GM06990 (cell line): ENCODE measurements around the gene CDH12.
"Not testable (repeated sequence)": the region's sequence is repeated elsewhere in the genome, so short reads cannot be mapped to it uniquely, and the experiment has no call there.

Experiments
- DNase-seq: peaks from one replicate; pipeline ENCODE4 v3.0.0-alpha.2; 2011; ENCODE audit not compliant: insufficient read length; ENCODE audit errors: extremely low read depth
- H3K27me3 ChIP-seq: replicated peaks from 2 replicates; pipeline ENCODE4 v1.6.0; 2011; ENCODE audit warnings: low read length; ENCODE audit not compliant: control insufficient read depth, insufficient read depth
- H3K36me3 ChIP-seq: 2 replicates; pipeline ENCODE4 v1.5.1; 2011; ENCODE audit warnings: low read length; ENCODE audit not compliant: control insufficient read depth, insufficient read depth
- H3K4me3 ChIP-seq: replicated peaks from 2 replicates; pipeline ENCODE4 v1.5.1; 2011; ENCODE audit warnings: low read depth, mild to moderate bottlenecking, control low read depth, low read length
- TF ChIP-seq, protein P1 (sequence below): IDR thresholded peaks from 2 replicates; pipeline ENCODE4 v1.5.1; 2011; ENCODE audit warnings: low read length, control low read depth, mild to moderate bottlenecking, inconsistent platforms; ENCODE audit not compliant: insufficient read depth, poor library complexity, severe bottlenecking

Gene CDH12

DNA sequence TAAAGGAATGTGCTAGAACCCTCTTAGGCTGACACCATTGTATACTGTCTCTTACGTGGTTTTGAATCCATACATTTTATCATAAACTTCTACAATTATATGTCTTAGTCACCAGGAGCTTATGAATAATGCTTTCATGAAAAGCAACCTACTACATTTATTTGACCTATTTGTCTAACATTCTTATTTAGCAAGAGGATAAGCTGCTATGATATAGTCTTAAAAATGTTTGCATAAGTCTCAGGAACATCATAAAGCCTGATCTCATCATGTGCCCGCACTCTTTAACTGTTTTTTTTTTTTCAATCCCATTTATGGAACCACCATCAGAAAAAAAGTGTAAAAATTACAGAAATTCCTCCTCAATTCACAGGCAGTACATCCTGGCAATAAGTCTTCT is 59.7 kb downstream of the CDH12 start:
- no peak overlapping the region for H3K4me3 ChIP-seq
- no peaks in the 10 kb centered on the region for H3K36me3 ChIP-seq
- TF ChIP-seq, protein P1, sequence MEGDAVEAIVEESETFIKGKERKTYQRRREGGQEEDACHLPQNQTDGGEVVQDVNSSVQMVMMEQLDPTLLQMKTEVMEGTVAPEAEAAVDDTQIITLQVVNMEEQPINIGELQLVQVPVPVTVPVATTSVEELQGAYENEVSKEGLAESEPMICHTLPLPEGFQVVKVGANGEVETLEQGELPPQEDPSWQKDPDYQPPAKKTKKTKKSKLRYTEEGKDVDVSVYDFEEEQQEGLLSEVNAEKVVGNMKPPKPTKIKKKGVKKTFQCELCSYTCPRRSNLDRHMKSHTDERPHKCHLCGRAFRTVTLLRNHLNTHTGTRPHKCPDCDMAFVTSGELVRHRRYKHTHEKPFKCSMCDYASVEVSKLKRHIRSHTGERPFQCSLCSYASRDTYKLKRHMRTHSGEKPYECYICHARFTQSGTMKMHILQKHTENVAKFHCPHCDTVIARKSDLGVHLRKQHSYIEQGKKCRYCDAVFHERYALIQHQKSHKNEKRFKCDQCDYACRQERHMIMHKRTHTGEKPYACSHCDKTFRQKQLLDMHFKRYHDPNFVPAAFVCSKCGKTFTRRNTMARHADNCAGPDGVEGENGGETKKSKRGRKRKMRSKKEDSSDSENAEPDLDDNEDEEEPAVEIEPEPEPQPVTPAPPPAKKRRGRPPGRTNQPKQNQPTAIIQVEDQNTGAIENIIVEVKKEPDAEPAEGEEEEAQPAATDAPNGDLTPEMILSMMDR = no peak
- DNase-seq = no peak
- H3K27me3 ChIP-seq = no peaks in the 10 kb centered on the region

DNA sequence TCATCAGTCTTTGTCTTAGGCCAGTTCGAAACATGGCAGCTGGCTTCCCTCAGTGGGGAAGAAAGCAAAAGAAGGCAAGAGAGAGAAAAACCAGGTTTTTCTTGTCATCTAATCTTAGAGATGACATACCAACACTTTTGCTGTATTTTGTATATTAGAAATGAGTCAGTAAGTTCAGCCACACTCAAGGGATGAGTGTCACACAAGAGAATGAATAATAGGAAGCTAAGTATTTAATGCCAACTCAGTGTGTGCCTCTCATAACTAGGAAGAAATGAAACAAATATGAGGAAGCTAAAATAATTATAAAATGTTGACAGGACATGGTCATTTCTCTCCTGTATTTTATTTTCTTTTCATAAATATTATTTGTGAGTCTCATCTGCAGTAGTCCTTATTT is 65.3 kb downstream of the CDH12 start:
- H3K27me3 ChIP-seq = no peaks in the 10 kb centered on the region
- H3K4me3 ChIP-seq = no peak overlapping the region
- no peak for DNase-seq
- H3K36me3 ChIP-seq = no peaks in the 10 kb centered on the region
- TF ChIP-seq, protein P1 = no peak

DNA sequence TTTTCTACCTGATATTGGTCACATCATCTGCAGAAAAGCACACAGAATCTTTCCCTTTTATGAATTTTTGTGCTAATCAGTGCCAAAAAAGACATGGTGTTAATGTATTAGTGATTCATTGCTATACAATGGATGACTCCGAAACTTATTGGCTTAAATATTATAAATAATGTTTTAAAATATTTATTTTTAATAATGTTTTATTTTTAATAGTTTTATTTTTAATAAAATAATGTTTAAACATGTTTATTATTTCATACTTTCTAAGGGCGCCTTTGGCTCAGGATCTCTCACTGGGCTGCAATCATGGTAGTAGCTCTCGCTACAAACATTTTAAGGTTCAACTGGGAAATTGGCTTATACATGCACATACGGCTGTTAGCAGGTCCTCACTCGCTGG is 65.7 kb downstream of the CDH12 start:
- TF ChIP-seq, protein P1 = no peak
- Histone ChIP-seq H3K27me3 (no peaks in the 10 kb centered on the region), H3K4me3 (no peak overlapping the region), H3K36me3 (no peaks in the 10 kb centered on the region)
- DNase-seq = no peak

DNA sequence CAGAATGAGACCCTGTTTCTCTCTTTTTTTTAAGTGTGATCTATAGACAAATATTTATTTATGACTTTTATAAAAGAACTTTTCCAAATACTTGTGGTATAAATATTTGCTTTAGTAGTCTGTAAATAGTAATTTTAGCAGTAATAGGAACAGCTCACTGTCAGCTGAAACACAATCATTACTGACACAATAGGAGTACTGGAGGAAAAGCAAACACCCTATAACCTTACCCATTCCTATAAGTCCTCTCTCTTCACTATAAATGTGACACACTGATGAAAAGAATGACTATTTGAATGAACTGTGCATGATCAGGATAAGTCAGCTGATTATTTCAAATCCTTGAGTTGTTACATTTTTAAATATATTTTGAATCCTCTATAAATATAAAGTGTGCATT is 72.4 kb downstream of the CDH12 start:
- no peak for DNase-seq
- TF ChIP-seq, protein P1 = no peak
- Histone ChIP-seq H3K4me3 (no peak overlapping the region), H3K36me3 (no peaks in the 10 kb centered on the region), H3K27me3 (no peaks in the 10 kb centered on the region)

DNA sequence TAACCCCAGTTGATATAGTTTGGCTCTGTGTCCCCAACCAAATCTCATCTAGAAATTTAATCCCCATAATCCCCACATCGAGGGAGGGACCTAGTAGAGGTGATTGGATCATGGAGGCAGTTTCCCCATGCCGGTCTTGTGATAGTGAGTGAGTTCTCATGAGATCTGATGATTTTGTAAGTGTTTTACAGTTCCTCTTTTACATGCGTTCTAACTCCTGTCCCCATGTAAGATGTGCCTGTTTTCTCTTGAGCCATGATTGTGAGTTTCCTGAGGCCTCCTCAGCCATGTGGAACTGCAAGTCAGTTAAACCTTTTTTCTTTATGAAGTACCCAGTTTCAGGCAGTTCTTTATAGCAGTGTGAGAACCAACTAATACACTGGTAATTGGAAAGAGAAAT is 73.6 kb downstream of the CDH12 start:
- Histone ChIP-seq H3K27me3 (no peaks in the 10 kb centered on the region), H3K36me3 (no peaks in the 10 kb centered on the region), H3K4me3 (no peak overlapping the region)
- TF ChIP-seq, protein P1 = no peak
- no peak for DNase-seq

DNA sequence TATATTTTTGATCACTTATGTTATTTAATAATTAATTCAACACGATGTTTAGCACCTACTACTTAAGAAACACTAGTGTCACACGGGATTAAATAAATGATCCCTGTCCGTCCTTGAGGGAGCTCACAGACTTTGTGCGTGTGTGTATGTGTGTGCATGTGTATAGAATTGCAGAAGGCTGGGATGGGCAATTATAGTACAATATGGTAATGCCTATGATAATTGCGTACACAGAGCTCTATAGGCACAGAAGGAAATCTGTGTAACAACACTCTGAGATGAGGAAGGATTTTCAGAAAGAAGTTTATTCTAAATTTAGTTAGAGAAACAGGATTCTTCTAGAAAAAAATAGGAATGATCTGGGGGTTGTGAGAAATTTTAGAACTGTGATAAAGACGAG is 76.9 kb downstream of the CDH12 start:
- TF ChIP-seq, protein P1 = no peak
- Histone ChIP-seq H3K36me3 (no peaks in the 10 kb centered on the region), H3K27me3 (no peaks in the 10 kb centered on the region), H3K4me3 (no peak overlapping the region)
- DNase-seq = no peak

DNA sequence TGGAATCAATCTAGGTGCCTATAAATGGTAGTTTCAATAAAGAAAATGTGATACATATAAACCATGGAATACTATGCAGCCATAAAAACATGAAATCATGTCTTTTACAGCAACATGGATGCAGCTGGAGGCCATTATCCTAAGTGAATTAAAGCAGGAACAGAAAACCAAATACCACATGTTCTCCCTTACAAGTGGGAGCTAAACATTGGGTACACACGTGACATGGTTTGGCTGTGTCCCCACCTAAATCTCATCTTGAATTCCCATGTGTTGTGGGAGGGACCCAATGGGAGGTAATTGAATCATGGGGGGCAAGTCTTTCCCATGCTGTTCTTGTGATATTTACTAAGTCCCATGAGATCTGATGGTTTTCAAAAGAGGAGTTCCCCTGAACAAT is 78.9 kb downstream of the CDH12 start:
- H3K4me3 ChIP-seq, H3K27me3 ChIP-seq, H3K36me3 ChIP-seq, DNase-seq: not testable (repeated sequence)
